Suprapubic skin (tissue), 4 donors: ENCODE results near the gene TRAK1.

ENCODE experiments used
- CTCF ChIP-seq, 2 donors: fragments of 200-600 bp in 1 of 2; fragments of 450-650 bp in 1 of 2; sonication (generic) in 1 of 2; IDR thresholded peaks; one replicate each; pipeline ENCODE4 v1.5.1; 2016 to 2019; ENCODE audit warnings: antibody characterized with exemption in 2 of 2, mild to moderate bottlenecking in 1 of 2, moderate library complexity in 1 of 2
- POLR2A ChIP-seq, 2 donors: fragments of 450-650 bp; IDR thresholded peaks; one replicate each; pipeline ENCODE4 v1.6.1; 2017; ENCODE audit warnings: antibody characterized with exemption in 2 of 2, mild to moderate bottlenecking in 2 of 2, moderate library complexity in 2 of 2
- POLR2AphosphoS5 ChIP-seq, 3 donors: sonication (generic); formaldehyde crosslinking; IDR thresholded peaks; one replicate each; pipeline ENCODE4 v1.6.1; 2017; ENCODE audit warnings: antibody characterized with exemption in 3 of 3

DNA sequence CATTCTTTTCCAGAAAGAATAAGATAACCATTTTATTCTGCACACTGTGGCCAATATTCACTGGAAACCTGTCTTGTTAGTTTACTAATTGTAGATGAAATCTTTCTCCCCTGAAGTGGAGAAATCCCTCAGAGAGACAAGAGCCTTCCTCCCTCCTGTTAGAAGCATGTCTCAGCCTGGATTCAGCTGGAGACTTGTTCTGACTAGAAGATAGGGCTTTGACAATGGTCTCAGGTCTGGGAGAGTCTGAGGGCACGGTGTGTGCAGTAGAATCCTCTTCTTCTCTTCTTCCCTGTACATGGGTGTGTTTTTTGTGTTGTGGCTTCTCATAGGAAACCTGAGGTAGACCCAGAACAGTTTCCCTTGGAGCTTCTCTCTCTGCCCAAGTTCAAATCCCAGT, 154.9 kb downstream of the TRAK1 start:
- TF ChIP-seq CTCF (IDR thresholded peaks at IDR 0.05) (no peak), POLR2A (IDR thresholded peaks at IDR 0.05) (no peak), POLR2AphosphoS5 (IDR thresholded peaks at IDR 0.05) (no peak)
